Measurements from ENCODE around the gene CACNA1H.

CACNA1H gene

DNA sequence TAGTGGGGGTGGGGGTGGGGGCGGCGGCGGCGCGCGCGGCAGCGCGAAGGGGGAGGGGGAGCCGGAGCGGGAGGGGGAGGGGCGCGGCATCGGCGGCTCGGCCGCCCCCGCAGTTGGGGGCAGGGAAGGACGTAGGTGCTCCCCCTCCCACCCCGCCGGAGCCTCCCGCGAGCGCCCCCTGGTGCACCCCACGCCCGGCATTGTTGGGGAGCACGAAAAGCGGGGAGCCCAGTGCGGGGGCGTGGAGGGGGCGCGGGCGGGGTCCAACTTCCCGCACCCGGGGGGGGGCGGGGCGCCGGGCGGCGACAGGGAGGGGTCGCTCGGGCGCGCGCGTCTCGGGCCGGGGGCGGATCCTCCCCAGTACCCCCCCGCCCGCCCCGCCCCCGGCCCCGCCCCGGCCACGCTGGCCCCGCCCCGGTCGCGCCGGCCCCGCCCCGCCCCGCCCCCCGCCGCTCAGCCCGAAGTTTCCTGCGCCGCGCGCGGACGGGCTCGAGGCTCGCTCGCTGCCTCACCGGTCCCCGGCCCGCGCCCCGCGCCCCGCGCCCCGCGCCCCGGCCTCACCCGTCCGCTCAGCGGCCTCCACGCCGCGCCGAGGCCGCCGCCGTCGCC lies at the start of gene CACNA1H:
CACNA1H (plus strand) TSS at position 456 of the 609 bp plus-strand sequence. CDS start 632 bp downstream, outside the sequence.
- DNase-seq (ENCODE audit: insufficient read length, low spot score) (peak; percentile 56), FAIRE-seq (peak; percentile 46)

DNA sequence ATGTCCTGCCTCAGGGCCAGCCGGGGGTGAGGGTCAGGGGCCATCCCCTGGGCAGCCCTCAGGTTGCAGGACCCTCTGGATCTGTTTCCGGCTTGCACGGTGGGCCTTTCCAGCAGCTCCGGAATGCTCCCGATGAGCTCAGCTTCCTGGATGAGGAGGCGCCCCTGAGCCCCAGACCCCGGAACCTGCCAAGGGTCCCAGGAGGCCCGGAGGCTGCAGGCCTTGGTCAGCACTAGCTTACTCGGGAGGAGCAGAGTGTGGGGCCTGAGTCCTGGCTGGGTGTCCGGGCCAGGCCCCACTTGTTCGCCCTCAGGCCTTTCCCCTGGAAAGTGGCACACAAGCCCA lies 49.3 kb upstream of the CACNA1H start:
- FAIRE-seq = no peak
- no peak for DNase-seq (ENCODE audit: insufficient read length, low spot score)

DNA sequence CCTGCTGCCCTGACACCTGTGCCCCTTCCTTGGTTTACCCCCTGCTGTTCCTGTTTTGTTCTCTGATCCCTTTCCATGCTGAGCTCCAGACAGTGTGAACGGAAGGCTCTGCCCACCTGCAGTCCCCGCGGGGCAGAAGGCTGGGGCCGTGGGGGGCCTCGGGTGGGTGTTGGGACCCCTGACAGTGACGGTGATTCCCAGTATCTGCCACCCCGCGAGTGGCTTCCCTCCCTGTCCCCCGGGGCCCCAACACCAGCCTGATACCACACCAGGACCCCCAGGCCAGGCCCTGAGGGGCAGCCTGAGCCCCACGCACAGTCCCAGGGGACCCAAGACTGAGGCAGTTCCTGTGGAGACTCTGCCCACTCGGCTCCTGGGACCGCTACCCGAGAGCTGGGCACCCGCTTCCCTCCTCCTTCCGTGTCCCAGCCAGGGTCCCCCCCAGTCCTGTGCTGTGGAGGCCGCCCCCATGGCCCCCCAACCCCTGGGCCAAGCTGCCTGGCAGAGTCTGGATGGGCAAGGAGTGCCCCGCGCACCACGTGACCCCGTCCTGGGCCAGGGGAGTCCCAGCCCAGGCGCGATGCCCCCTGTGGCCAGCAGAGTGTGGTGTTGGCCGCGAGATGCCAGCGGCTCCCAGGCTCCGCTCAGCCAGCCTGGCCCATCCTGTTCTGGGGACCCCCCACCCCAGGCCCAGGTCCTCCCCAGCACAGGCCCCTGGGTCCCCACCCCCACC lies 46.9 kb upstream of the CACNA1H start:
- peak; percentile 76 for FAIRE-seq
- peak; percentile 90 for DNase-seq (ENCODE audit: insufficient read length, low spot score)

DNA sequence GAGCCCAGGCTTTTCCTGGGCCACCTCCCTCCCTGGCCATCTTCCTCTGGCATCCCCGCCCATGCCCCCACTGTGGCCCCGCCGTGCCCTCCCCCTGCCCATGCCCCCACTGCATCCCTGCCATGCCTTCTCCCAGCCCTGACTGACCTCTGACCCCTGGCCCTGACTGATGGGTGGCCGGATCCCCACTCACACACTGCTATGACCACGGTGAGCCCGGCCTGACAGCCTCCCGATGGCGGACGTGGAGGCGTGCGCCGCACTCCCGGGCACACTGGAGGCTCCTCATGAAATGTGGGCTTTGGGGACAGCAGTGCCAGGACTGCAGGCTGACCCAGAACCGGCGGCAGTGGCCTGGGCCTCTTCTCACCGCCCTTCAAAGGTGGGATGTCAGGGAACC lies 46.2 kb upstream of the CACNA1H start:
- no peak for DNase-seq (ENCODE audit: insufficient read length, low spot score)
- no peak for FAIRE-seq

DNA sequence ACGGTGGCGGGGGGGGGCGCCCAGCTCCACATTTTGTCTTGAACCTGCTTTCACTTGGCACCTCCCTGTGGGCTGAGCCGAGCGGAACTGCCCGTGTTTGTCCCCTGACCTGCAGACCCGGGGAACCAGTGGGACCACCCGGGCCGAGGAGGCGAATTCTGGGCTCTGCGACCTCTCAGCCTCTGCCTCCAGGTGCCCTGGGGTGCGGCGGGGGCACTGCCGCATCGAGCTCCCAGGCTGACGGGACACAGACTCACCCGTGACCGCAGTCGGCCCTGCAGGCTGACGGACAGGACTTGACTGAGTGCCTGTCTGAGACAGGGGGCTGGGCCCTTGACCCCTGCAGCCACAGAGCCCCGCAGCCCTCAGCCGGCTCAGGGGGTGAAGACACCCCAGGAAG lies 45.8 kb upstream of the CACNA1H start:
- no peak for DNase-seq (ENCODE audit: insufficient read length, low spot score)
- FAIRE-seq = no peak

DNA sequence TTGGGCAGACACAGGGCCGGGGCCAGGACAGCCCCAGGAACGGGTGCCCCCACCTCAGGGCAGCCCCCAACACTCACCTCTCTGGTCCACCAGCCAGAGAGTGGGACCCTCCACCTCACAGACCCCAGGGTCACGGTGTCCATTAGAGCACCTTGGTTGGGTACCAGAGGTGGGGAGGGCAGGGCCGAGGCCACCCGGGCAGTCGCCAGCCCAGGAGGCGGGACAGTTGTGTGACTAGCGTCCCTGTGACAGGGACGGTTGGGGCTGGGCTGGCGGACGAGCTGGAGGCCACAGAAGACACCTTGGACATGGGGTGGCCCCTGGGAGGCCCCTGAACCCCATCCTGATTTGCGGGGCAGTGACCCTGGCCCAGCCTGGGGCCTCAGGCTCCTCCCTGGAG lies 45.2 kb upstream of the CACNA1H start:
- DNase-seq (ENCODE audit: insufficient read length, low spot score) = no peak
- FAIRE-seq = no peak

DNA sequence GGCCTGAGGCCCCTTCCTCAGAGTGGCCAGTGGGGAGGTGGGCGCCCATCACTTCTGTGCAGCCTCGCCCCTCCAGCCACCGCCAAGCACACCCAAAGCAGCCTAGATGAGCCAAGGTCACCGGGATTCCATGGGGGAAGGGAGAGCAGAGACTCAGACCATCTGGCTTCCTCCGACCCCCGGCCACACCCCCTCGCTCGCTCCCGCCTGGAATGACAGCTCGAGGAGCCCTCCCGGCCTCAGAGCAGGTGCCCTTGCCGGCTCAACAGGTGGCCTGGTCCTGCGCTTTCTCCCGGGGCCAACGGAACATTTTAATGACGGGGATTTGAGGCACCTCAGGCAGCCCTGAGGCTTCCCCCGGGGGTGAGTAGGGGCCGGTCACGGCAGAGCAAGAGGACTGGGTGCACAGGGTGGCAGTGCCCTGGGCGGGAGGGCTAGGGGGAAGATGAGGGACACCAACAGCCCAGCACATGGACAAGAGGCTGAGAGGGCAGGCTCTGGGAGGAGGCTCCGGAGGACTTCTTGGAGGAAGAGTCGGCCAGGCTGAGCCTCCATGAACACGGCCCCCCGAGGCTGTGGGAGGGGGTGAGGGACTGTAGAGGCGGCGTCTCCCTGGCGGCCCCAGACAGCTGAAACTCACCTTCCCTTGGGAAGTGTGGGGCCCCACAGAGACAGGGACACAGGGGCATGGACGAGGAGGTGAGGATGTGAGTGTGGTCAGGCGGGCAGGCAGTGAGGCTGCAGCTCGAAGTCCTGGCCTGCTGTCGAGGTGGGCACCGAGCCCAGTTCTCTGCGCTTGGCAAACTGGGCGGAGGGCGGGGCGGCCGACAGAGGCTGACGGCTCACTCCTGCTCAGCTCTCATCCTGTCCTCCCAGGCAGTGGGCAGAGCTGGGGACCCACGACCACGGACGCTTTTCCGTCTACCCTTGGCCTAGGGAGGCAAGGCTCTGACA lies 44.3 kb upstream of the CACNA1H start:
- FAIRE-seq (no peak), DNase-seq (ENCODE audit: insufficient read length, low spot score) (no peak)

DNA sequence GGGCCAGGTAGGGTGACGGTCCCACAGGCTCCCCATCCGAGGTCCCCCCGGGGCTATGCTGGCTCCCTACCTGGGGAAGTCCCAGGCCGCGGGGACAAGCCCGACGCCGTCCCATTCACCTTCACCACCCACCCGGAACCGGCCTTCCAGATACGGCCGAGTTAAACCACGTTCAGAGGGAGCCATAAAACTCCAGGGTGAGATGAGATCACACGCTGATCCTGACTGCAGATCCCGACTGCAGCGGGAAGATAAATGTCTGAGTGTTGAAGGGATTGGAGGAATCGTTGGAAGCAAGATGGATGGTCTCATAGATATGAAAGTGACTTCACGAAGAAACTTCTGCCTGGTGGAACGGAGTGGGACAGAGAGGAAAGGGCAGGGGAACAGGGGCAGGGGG lies 43.3 kb upstream of the CACNA1H start:
- DNase-seq (ENCODE audit: insufficient read length, low spot score) (no peak), FAIRE-seq (no peak)

DNA sequence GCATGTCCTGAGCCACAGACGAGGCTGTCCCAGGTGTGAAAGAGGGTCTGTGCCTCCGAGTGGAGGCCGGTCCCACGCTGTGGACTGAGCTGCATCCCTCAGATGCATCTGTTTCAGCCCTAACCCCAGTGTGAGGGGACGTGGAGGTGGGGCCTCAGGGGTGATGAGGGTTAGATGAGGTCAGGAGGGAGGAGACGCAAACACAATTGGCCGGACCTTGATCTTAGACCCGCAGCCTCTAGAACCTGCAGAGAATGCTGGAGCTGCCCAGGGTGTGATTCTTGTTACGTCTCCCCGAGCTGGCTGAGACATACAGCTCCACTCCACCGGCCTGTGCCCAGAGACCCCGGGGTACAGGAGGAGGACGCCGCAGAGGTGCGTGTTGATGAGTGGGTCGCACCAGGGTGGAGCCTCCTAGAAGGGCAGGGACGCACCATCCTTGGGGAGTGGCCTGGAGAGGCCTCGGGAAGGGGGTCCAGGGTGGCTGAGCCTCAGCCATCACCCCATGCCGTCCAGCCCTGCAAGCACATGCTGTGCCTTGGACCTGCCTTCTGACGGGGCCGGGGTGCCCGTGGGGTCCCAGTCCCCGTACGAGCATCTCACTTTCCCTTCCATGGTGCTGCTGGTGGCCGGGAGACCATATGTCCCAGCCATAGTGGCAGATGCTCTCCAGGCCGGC lies 40.3 kb upstream of the CACNA1H start:
- FAIRE-seq = no peak

DNA sequence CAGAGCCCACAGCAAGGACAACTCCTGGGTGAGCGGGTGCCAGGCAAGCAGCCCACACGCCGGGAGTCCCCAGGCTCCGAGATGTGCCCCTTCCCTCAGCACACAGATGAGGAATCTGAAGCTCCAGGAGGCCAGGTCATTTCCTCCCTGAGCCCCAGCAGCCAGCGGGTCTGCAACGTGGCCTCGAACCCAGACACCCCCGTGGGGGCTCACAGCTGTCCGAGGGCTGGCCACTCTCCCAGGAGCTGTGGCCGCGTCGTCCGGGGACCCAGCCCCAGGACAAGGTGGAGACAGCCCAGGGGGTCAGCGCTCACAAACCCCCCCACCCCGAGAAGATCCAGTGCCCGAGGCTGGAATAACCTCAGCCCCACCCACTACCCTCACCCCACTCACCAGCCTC lies 39.4 kb upstream of the CACNA1H start:
- no peak for DNase-seq (ENCODE audit: insufficient read length, low spot score)
- FAIRE-seq = no peak

More for the DNA sequence above, 40.3 kb upstream of the CACNA1H start:
- no peak for DNase-seq (ENCODE audit: insufficient read length, low spot score)

DNA sequence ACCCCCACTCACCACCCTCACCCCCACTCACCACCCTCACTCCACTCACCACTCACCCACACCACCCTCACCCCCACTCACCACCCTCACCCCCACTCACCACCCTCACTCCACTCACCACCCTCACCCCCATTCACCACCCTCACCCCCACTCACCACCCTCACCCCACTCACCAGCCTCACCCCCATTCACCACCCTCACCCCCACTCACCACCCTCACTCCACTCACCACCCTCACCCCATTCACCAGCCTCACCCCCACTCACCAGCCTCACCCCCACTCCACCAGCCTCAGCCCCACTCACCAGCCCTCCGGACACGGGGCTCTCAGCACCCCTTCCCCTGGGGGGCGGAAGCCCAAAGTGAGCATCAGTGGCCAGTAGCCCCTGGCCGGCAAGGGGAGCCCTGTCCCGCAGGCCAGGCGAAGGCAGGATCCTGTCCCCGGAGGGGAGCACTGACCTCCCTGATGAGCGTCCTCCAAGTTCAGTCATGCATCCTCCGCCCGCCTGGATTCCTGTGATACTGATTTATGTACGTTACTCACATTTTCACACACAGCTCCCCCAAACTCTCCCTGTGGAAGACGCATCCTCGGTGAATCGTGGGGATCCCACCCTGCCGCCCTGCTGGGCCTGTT lies 38.9 kb upstream of the CACNA1H start:
- DNase-seq (ENCODE audit: insufficient read length, low spot score) (no peak), FAIRE-seq (peak; percentile 84)

DNA sequence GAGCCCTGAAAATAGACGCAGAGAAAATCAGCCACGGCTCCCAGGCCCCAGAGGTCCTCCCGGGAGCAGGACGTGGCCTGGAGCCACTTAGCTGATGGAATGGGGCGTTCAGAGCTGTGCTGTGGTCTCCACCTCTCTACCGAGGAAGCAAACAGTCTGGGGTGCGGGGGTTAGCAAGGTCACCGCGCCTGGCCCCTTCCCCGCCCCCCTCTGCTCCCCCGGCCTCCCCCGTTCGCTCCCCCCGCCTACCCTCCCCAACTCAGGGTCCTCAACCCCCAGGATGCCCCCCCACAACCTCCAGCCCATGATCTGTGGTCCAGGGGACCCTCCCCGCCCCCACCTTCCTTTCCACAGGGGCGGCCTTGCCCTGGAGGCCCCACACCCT lies 36.2 kb upstream of the CACNA1H start:
- FAIRE-seq (no peak), DNase-seq (ENCODE audit: insufficient read length, low spot score) (no peak)

DNA sequence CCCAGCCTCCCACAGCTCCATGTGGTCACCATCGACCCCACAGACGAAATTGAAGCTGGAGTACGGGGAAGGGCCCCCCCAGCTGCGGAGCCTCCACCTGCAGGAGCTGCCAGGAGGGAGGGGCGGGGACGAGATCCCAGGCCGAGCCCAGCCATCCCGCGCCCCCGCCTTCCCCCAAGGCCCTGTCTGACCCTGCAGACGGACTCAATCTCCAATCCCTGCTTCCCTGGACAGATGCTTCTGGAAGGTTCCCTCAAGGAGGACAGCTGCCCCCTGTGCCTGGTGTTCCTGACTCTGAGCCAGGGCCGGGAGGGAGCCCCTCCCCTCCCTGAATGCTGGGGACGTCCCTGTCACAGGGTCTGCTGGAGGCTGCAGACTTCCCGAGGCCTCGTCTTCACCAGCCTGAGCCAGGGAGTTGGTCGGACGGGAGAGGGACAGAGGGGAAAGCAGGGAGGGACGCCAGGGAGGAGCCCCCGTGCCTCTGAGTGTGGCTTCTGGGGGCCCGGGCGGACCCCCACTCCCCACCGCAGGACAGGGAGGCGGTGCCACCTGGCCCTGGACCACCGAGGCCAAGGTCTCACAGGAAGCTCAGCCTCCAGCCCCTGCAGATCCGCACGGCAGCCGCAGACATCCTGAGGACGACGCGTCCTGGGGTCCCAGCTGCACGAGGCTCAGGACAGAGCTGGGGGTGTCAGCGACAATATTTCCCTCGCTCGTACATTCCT lies 35.6 kb upstream of the CACNA1H start:
- DNase-seq (ENCODE audit: insufficient read length, low spot score) (no peak), FAIRE-seq (no peak)

DNA sequence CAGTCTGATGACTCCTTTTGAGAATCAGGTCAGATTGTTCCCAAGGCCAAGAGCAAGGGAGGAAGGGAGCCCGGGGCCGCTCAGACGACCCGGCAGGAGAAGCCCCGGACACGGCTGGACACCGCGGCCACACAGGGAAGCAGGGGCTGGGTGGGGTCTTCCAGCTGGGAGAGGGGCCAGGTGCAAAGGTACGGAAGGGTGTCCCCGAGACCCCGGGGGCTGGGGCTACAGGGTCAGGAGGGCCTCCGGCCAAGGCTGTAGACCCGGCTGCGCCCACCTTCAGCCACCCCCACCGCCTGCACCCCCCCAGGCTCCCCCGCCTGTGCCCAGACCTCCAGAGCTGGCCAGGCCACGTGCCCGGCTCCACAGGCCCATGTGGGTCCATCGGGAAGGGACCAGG lies 35.0 kb upstream of the CACNA1H start:
- FAIRE-seq (no peak), DNase-seq (ENCODE audit: insufficient read length, low spot score) (no peak)

DNA sequence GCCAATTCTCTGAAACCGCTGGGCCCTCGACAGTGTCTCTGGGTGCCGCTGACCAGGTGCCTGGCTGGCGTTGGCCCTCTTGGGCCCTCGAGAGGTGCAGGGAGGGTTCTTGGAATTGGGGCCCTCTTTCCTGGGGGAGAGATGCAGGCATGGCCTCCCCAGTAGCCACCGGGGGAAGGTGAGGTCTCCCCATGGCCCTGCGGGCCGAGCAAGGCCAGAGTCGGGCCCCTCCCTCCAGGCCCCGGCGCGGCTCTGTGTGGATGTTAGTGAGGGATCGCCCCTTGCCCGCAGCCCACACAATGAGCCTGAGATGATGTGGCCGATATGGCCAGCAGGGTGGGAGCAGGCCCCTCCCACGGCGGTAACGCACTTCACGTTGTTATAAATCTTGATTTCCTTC lies 33.8 kb upstream of the CACNA1H start:
- no peak for DNase-seq (ENCODE audit: insufficient read length, low spot score)
- no peak for FAIRE-seq

DNA sequence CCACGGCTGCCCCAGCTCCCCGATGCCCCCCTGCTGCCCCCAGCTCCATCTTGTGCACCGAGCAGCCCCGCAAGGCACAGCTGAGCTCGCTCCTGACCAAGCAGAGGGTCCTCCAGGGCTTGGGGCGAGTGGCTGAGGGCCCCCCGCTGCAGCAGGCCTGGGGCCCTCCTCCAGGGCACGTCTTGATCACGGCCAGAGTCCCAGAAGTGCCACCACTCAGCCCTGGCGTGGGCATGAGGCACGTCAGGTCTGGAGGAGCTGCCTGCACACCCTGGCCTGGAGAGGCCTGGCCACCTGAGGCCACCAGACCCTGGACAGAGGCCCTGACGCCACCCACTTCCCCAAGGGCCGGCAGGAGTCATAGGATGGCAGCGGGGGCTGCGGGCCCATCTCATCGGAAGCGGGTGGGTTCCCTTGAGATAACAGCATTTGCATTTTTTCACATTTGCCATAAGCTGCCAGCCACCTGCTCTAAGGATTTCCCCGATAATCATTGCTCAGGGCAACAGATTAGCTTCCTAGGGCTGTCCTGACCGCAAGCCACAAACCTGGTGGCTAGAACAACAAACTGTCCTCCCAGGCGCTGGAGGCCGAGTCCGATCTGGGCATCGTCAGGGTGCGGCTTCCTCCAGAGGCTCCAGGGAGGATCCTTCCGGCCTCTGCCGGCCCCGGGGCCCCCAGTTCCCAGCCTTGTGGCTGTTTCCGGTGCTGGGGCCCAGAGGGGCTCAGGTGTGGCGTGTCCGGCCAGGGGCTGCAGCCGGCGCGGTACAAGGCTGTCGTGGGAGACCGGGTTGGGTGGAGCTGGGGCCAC lies 32.9 kb upstream of the CACNA1H start:
- FAIRE-seq = no peak
- no peak for DNase-seq (ENCODE audit: insufficient read length, low spot score)

DNA sequence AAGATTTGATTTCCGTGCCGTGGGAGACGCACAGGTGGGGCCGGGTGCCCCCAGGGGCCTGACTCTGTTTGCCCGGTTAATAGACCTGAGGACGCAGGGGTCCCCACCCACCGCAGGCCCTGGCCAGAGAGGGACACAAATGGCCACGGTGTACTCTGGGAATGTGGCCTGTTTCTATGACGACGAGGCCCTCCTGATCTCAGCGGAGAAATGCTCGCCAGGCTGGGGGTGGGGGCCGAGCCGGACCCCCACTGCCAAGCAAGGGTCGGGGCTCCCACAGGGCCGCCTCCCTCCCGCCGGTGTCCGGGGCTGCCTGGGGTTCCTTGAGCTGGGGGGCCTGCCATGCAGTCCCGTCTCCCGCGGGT lies 32.3 kb upstream of the CACNA1H start:
- no peak for DNase-seq (ENCODE audit: insufficient read length, low spot score)
- no peak for FAIRE-seq

DNA sequence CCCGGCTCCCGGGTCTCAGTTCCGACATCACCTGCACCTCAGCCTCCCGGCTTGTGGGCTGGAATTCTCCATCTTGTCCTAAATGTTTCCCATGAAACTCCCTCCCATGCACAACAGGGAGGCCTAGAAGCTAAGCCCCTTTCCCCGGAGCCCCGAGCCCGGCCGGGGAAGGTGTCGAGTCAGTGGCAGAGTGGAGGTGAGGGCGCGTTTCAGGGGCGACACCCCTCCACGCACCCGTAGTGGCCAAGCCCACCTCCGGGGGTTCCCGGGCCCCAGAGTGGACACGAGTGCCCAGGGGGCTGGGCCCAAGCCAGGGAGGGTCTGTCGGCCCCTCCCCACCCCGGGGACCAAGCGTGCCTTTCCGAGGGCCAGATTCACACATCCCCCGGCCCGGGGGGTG lies 31.9 kb upstream of the CACNA1H start:
- FAIRE-seq (no peak), DNase-seq (ENCODE audit: insufficient read length, low spot score) (no peak)
